Glutamatergic neuron (in vitro differentiated cells): ENCODE results near the gene FXYD1. TPM values are rescaled to one million over a fixed set of nuclear protein-coding genes. Genes with fewer than 3 reads are reported as not detected.

ENCODE experiments used
- DNase-seq: peaks from one replicate; pipeline ENCODE4 v3.0.0; 2022
- H3K27ac Mint-ChIP-seq: one replicate; pipeline ENCODE4 v1.8.0; 2020; ENCODE audit warnings: mild to moderate bottlenecking, mixed read lengths, inconsistent platforms; ENCODE audit not compliant: unreplicated experiment
- H3K27me3 Mint-ChIP-seq: one replicate; pipeline ENCODE4 v1.8.0; 2020; ENCODE audit warnings: mild to moderate bottlenecking, moderate library complexity, mixed read lengths, inconsistent platforms; ENCODE audit not compliant: unreplicated experiment
- H3K36me3 Mint-ChIP-seq: one replicate; pipeline ENCODE4 v1.8.0; 2020; ENCODE audit warnings: mild to moderate bottlenecking, mixed read lengths, inconsistent platforms; ENCODE audit not compliant: unreplicated experiment
- H3K4me1 Mint-ChIP-seq: one replicate; pipeline ENCODE4 v1.8.0; 2020; ENCODE audit warnings: mild to moderate bottlenecking, low read depth, mixed read lengths, inconsistent platforms; ENCODE audit not compliant: unreplicated experiment
- H3K4me3 Mint-ChIP-seq: one replicate; pipeline ENCODE4 v1.8.0; 2020; ENCODE audit warnings: mild to moderate bottlenecking, mixed read lengths, inconsistent platforms; ENCODE audit not compliant: unreplicated experiment
- H3K9me3 Mint-ChIP-seq: one replicate; pipeline ENCODE4 v1.8.0; 2020; ENCODE audit warnings: mild to moderate bottlenecking, moderate library complexity, mixed read lengths, inconsistent platforms; ENCODE audit not compliant: unreplicated experiment
- total RNA-seq: library from RNA; stranded (reverse); fragmentation: NEBNext Ultra II Directional; extraction: Animal tissue kit (Norgen Biotek cat#: 25700); gene quantifications from one replicate; pipeline ENCODE4 v1.2.1, GENCODE V29; 2021; ENCODE audit not compliant: unreplicated experiment
- TF ChIP-seq, protein P1 (sequence below): fragments of 200-600 bp; sonication (generic); IDR thresholded peaks from one replicate; pipeline ENCODE4 v1.5.0; 2021; ENCODE audit not compliant: partially characterized antibody, unreplicated experiment

FXYD1 gene
- total RNA-seq, 1 donor from 2014 or later: not detected

GRCh38 chr19:35108730-35109129 lies 29.9 kb upstream of the FXYD1 start:
- DNase-seq: no peak
- H3K36me3 Mint-ChIP-seq: no peaks in the 10 kb centered on the region
- no peaks in the 10 kb centered on the region for H3K27me3 Mint-ChIP-seq
- peaks cover 1% of the 10 kb centered on the region for H3K9me3 Mint-ChIP-seq
- TF ChIP-seq, protein P1, sequence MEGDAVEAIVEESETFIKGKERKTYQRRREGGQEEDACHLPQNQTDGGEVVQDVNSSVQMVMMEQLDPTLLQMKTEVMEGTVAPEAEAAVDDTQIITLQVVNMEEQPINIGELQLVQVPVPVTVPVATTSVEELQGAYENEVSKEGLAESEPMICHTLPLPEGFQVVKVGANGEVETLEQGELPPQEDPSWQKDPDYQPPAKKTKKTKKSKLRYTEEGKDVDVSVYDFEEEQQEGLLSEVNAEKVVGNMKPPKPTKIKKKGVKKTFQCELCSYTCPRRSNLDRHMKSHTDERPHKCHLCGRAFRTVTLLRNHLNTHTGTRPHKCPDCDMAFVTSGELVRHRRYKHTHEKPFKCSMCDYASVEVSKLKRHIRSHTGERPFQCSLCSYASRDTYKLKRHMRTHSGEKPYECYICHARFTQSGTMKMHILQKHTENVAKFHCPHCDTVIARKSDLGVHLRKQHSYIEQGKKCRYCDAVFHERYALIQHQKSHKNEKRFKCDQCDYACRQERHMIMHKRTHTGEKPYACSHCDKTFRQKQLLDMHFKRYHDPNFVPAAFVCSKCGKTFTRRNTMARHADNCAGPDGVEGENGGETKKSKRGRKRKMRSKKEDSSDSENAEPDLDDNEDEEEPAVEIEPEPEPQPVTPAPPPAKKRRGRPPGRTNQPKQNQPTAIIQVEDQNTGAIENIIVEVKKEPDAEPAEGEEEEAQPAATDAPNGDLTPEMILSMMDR: no peak
- no peak overlapping the region for H3K4me3 Mint-ChIP-seq
- no peak overlapping the region for H3K27ac Mint-ChIP-seq
- peaks cover 4% of the 10 kb centered on the region for H3K4me1 Mint-ChIP-seq

GRCh38 chr19:35109395-35110112 lies 29.1 kb upstream of the FXYD1 start:
- H3K36me3 Mint-ChIP-seq: no peaks in the 10 kb centered on the region

DNA sequence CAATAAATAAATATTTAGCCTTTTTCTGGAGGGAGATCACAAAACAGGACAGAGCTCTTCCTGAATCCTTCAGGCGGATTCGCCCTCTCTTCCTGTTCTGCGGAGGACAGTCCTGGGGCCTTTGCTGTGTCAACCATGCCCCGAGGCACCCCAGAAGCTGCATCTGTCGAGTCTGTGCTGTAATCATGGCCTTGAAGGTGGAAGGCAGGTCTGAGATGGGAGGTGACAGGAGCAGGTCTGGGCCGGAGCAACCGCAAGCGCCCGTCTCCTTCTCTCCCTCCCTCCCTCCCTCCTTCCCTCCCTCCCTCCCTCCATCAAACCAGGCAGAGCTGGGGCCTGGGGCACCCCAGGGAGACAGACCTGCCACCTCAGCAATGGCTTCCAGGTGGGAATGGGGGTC lies 27.6 kb upstream of the FXYD1 start:
- H3K27ac Mint-ChIP-seq: no peak overlapping the region

More at GRCh38 chr19:35109395-35110112, 29.1 kb upstream of the FXYD1 start:
- Mint-ChIP-seq H3K27ac (no peak overlapping the region), H3K9me3 (peaks cover 1% of the 10 kb centered on the region), H3K4me3 (no peak overlapping the region), H3K4me1 (peaks cover 7% of the 10 kb centered on the region), H3K27me3 (no peaks in the 10 kb centered on the region)
- no peak for DNase-seq
- TF ChIP-seq, protein P1: no peak

DNA sequence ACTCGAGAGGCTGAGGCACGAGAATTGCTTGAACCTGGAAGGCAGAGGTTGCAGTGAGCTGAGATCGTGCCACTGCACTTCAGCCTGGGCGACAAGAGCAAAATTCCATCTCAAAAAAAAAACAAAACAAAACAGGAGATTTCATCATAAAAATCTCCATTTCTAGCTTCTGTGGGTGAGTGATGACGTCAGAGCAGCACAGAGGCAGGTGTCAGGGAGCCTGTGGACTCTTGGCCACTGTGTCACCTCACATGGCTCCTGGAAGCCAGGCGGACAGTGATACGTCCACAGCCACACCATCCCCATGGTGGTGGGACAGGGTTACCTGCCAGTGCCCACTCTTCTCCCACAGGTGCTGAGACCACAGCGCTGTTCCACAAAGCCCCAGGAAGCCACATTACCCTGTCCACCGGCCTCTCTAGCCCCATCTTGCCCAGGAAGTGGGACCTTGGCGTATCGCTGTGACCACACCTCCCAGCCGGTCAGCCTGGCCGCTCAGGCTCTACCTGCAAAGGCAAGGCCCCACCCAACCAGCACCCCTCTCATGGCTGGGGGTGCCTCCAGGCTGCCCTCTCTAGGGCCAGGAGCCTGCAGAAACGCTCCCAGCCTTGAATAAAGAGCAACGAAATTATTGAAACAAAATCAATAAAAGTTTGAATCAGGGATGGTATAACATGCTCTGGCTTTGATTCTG lies 25.5 kb upstream of the FXYD1 start:
- H3K4me1 Mint-ChIP-seq: peaks cover 26% of the 10 kb centered on the region
- H3K27ac Mint-ChIP-seq: no peak overlapping the region
- H3K27me3 Mint-ChIP-seq: peaks cover 12% of the 10 kb centered on the region
- DNase-seq: no peak
- no peak overlapping the region for H3K4me3 Mint-ChIP-seq
- H3K36me3 Mint-ChIP-seq: no peaks in the 10 kb centered on the region
- peaks cover 5% of the 10 kb centered on the region for H3K9me3 Mint-ChIP-seq
- TF ChIP-seq, protein P1: no peak

More for the DNA sequence above, 27.6 kb upstream of the FXYD1 start:
- TF ChIP-seq, protein P1: no peak
- Mint-ChIP-seq H3K4me3 (no peak overlapping the region), H3K27me3 (no peaks in the 10 kb centered on the region), H3K4me1 (peaks cover 11% of the 10 kb centered on the region), H3K9me3 (peaks cover 2% of the 10 kb centered on the region), H3K36me3 (no peaks in the 10 kb centered on the region)
- DNase-seq: no peak
